T-helper 2 cell treated with Interferon-gamma antibody and Interleukin-4, amounts not matched to agents 100 ng/mL and 5 ng/mL, for 36 hours (primary cell): Measurements from ENCODE around the gene FAM3A. TPM values are rescaled to one million over a fixed set of nuclear protein-coding genes. Genes with fewer than 3 reads are reported as not detected.
"Not testable (repeated sequence)": the region's sequence is repeated elsewhere in the genome, so short reads cannot be mapped to it uniquely, and the experiment has no call there.

Experiments used
- intact Hi-C: fragments of 100-400 bp; cut with micrococcal nuclease; formaldehyde crosslinking; loops from one replicate; pipeline ENCODE4 v1.15.1; 2023
- total RNA-seq: library from RNA; stranded (reverse); gene quantifications from 2 replicates; pipeline ENCODE4 v1.2.3, GENCODE V29; 2022

FAM3A gene
- total RNA-seq, 1 donor from 2014 or later, result 32.4 TPM

- intact Hi-C loops, result no loop called here
These were observed 10.3 kb downstream of the FAM3A start for GRCh38 chrX:154505734-154506133.

- intact Hi-C loops, result no loop called here
These were observed 13.0 kb downstream of the FAM3A start for GRCh38 chrX:154502989-154503388.

GRCh38 chrX:154502098-154502497, 13.9 kb downstream of the FAM3A start:
- intact Hi-C loops, result no loop called here

- intact Hi-C loops, result not testable (repeated sequence)
These were observed 14.6 kb downstream of the FAM3A start for GRCh38 chrX:154501423-154501822.

GRCh38 chrX:154496591-154497137, 19.4 kb downstream of the FAM3A start:
- intact Hi-C loops, result not testable (repeated sequence)

- intact Hi-C loops, result no loop called here
These were observed 20.5 kb downstream of the FAM3A start for GRCh38 chrX:154495472-154495922.

GRCh38 chrX:154494715-154495114, 21.3 kb downstream of the FAM3A start:
- intact Hi-C loops, result loop anchor here (5.0 kb wide), 1 partner anchor 97 kb away; the partner anchor contains the start of gene RPL10

GRCh38 chrX:154490414-154491083, 25.5 kb downstream of the FAM3A start, which contains the start of gene SLC10A3:
Gene SLC10A3 (minus strand): TSS chrX:154490629. CDS start chrX:154488940, 1,689 bp downstream.
- intact Hi-C loops, result loop anchor here (1.0 to 5.0 kb wide), 6 partner anchors 11 to 93 kb away; partner anchors contain the start of genes ATP6AP1, FAM3A, IKBKG and LAGE3

GRCh38 chrX:154490021-154490413, 26.0 kb downstream of the FAM3A start:
- intact Hi-C loops, result loop anchor here (1.0 to 5.0 kb wide), 6 partner anchors 11 to 93 kb away; partner anchors contain the start of genes ATP6AP1, FAM3A, IKBKG and LAGE3

GRCh38 chrX:154489182-154489581, 26.9 kb downstream of the FAM3A start:
- intact Hi-C loops, result no loop called here

GRCh38 chrX:154488336-154489075, 27.5 kb downstream of the FAM3A start:
- intact Hi-C loops, result no loop called here

GRCh38 chrX:154487518-154488290, 28.3 kb downstream of the FAM3A start:
- intact Hi-C loops, result no loop called here

- intact Hi-C loops, result no loop called here
These were observed 29.4 kb downstream of the FAM3A start, which contains the start of gene UBL4A for GRCh38 chrX:154486396-154487207. Gene UBL4A (minus strand): TSS chrX:154486615. CDS start chrX:154486584, 31 bp downstream.

GRCh38 chrX:154486052-154486395, 30.0 kb downstream of the FAM3A start:
- intact Hi-C loops, result no loop called here

GRCh38 chrX:154485150-154486051, 30.6 kb downstream of the FAM3A start:
- intact Hi-C loops, result no loop called here

- intact Hi-C loops, result no loop called here
These were observed 31.5 kb downstream of the FAM3A start for GRCh38 chrX:154484255-154485149.

GRCh38 chrX:154483325-154483724, 32.7 kb downstream of the FAM3A start:
- intact Hi-C loops, result no loop called here

- intact Hi-C loops, result no loop called here
These were observed 33.2 kb downstream of the FAM3A start for GRCh38 chrX:154482786-154483185.
